ENCODE measurements around the gene MAK. TPM values are rescaled to one million over a fixed set of nuclear protein-coding genes. Genes with fewer than 3 reads are reported as not detected.

Gene MAK
- total RNA-seq, 1 experiment from 2014 or later: 0.07 TPM

GRCh38 chr6:10793695-10794094, 44.6 kb downstream of the MAK start:
- Mint-ChIP-seq H3K4me1 (no peaks in the 10 kb centered on the region), H3K36me3 (no peaks in the 10 kb centered on the region), H3K4me3 (no peak overlapping the region), H3K27me3 (ENCODE audit: low read depth) (no peaks in the 10 kb centered on the region), H3K9me3 (no peaks in the 10 kb centered on the region), H3K27ac (no peak overlapping the region)
- ATAC-seq (no peak), DNase-seq (ENCODE audit: low spot score) (no peak)
- no peak for TF ChIP-seq E2F4 (CRISPR knock-in tag; IDR thresholded peaks at IDR 0.05; ENCODE audit: borderline replicate concordance, low read depth)
- TF ChIP-seq MXD4 (CRISPR knock-in tag; IDR thresholded peaks at IDR 0.05; ENCODE audit: borderline replicate concordance): no peak
- no peak for TF ChIP-seq ZNF138 (CRISPR knock-in tag; conservative IDR thresholded peaks at IDR 0.05)
- no peak for TF ChIP-seq ZNF219 (CRISPR knock-in tag; IDR thresholded peaks at IDR 0.05; ENCODE audit: borderline replicate concordance)
- no peak for TF ChIP-seq ETV6 (CRISPR knock-in tag; IDR thresholded peaks at IDR 0.05)
- TF ChIP-seq ZNF396 (CRISPR knock-in tag; IDR thresholded peaks at IDR 0.05; ENCODE audit: borderline replicate concordance): no peak
- no peak for TF ChIP-seq PRDM15 (CRISPR knock-in tag; IDR thresholded peaks at IDR 0.05)
- TF ChIP-seq SMAD4 (CRISPR knock-in tag; IDR thresholded peaks at IDR 0.05): no peak
- no peak for TF ChIP-seq KAT7 (CRISPR knock-in tag; IDR thresholded peaks at IDR 0.05; ENCODE audit: borderline replicate concordance)
- TF ChIP-seq ZNF232 (CRISPR knock-in tag; IDR thresholded peaks at IDR 0.05): no peak
- no peak for TF ChIP-seq GTF2I (CRISPR knock-in tag; conservative IDR thresholded peaks at IDR 0.05)
- no peak for TF ChIP-seq NR1H2 (CRISPR knock-in tag; IDR thresholded peaks at IDR 0.05)
- TF ChIP-seq HMGXB4 (CRISPR knock-in tag; IDR thresholded peaks at IDR 0.05): no peak
- ChIA-PET CTCF (interaction anchor here (1.1 to 1.3 kb wide), 2 partner anchors 315 to 328 kb away, joined by 3 to 6 read pairs; no protein-coding TSS in a partner anchor), POLR2A (no interaction called here)

DNA sequence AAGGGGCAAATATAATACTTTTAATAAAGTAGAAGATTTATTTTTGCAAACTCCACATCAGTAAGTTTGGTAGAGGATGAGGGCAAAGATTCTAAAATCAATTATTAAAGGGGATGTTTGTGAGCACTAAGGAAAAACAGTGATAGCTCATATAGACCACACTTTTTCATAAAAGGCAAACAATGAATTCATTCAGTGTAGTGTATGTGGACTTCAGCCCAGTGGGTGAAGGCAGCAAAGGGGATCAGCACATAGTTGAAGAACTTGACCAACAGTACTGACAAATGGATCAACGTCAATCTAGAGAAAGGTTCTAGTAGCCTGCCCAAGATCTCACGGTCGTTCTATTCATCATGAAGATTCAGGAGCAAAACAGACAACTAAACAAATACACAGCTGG, 45.3 kb downstream of the MAK start:
- ChIA-PET CTCF (interaction anchor here (1.0 kb wide), 1 partner anchor 328 kb away, joined by 3 read pairs; no protein-coding TSS in a partner anchor), POLR2A (no interaction called here)
- no peak overlapping the region for H3K4me3 Mint-ChIP-seq
- ATAC-seq (no peak), DNase-seq (ENCODE audit: low spot score) (no peak)
- H3K27me3 Mint-ChIP-seq (ENCODE audit: low read depth): no peaks in the 10 kb centered on the region
- no peak overlapping the region for H3K27ac Mint-ChIP-seq
- no peaks in the 10 kb centered on the region for H3K9me3 Mint-ChIP-seq
- no peaks in the 10 kb centered on the region for H3K36me3 Mint-ChIP-seq
- no peaks in the 10 kb centered on the region for H3K4me1 Mint-ChIP-seq
- TF ChIP-seq, protein P1, sequence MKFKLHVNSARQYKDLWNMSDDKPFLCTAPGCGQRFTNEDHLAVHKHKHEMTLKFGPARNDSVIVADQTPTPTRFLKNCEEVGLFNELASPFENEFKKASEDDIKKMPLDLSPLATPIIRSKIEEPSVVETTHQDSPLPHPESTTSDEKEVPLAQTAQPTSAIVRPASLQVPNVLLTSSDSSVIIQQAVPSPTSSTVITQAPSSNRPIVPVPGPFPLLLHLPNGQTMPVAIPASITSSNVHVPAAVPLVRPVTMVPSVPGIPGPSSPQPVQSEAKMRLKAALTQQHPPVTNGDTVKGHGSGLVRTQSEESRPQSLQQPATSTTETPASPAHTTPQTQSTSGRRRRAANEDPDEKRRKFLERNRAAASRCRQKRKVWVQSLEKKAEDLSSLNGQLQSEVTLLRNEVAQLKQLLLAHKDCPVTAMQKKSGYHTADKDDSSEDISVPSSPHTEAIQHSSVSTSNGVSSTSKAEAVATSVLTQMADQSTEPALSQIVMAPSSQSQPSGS (CRISPR knock-in tag; IDR thresholded peaks at IDR 0.05; ENCODE audit: borderline replicate concordance, low read depth): no peak
- no peak for TF ChIP-seq GRHL2 (CRISPR knock-in tag; IDR thresholded peaks at IDR 0.05; ENCODE audit: insufficient replicate concordance, severe bottlenecking)
- no peak for TF ChIP-seq HMGXB4 (CRISPR knock-in tag; IDR thresholded peaks at IDR 0.05)
- no peak for TF ChIP-seq MXD4 (CRISPR knock-in tag; IDR thresholded peaks at IDR 0.05; ENCODE audit: borderline replicate concordance)
- no peak for TF ChIP-seq ZNF396 (CRISPR knock-in tag; IDR thresholded peaks at IDR 0.05; ENCODE audit: borderline replicate concordance)
- no peak for TF ChIP-seq ZNF232 (CRISPR knock-in tag; IDR thresholded peaks at IDR 0.05)
- TF ChIP-seq TP53 (CRISPR knock-in tag; IDR thresholded peaks at IDR 0.05): no peak
- TF ChIP-seq TEAD1 (CRISPR knock-in tag; IDR thresholded peaks at IDR 0.05): no peak
- no peak for TF ChIP-seq USF1 (CRISPR knock-in tag; IDR thresholded peaks at IDR 0.05)
- TF ChIP-seq SOX15 (CRISPR knock-in tag; IDR thresholded peaks at IDR 0.05): no peak
- TF ChIP-seq, protein P2, sequence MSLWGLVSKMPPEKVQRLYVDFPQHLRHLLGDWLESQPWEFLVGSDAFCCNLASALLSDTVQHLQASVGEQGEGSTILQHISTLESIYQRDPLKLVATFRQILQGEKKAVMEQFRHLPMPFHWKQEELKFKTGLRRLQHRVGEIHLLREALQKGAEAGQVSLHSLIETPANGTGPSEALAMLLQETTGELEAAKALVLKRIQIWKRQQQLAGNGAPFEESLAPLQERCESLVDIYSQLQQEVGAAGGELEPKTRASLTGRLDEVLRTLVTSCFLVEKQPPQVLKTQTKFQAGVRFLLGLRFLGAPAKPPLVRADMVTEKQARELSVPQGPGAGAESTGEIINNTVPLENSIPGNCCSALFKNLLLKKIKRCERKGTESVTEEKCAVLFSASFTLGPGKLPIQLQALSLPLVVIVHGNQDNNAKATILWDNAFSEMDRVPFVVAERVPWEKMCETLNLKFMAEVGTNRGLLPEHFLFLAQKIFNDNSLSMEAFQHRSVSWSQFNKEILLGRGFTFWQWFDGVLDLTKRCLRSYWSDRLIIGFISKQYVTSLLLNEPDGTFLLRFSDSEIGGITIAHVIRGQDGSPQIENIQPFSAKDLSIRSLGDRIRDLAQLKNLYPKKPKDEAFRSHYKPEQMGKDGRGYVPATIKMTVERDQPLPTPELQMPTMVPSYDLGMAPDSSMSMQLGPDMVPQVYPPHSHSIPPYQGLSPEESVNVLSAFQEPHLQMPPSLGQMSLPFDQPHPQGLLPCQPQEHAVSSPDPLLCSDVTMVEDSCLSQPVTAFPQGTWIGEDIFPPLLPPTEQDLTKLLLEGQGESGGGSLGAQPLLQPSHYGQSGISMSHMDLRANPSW (CRISPR knock-in tag; conservative IDR thresholded peaks at IDR 0.05; ENCODE audit: low read depth): no peak
- TF ChIP-seq NR2C2 (CRISPR knock-in tag; IDR thresholded peaks at IDR 0.05): no peak
- TF ChIP-seq TCF7 (CRISPR knock-in tag; IDR thresholded peaks at IDR 0.05; ENCODE audit: low read depth): no peak

All from WTC11 (cell line).